ENCODE data around the gene RASL10A. TPM values are rescaled to one million over a fixed set of nuclear protein-coding genes. Genes with fewer than 3 reads are reported as not detected.

Gene RASL10A
- total and polyA plus RNA-seq, 2 experiments from 2014 or later = 0.20 TPM; not detected in 1

DNA sequence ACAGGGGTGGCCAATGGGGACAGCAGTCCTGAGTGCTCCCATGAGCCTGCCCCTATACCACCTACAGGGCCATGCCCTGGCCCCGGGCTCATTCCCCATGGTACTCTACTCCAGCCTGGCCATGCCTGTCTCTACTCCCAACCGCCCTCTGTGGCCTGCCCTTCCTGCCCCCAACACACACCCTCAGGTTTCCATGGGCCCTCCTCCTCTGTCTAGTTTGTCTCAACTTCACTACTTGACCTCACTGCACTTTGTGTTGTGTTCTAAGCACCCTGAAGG is 26.3 kb upstream of the RASL10A start:
- WGBS, 2 experiments (ENCODE audit: low coverage in 1 of 2, low lambda C conversion rate in 2 of 2, missing lambda C conversion rate in 2 of 2) = 90 to 100% methylated on average over 2 of the region's 2 CpGs
- Histone ChIP-seq H4K20me1 (ENCODE audit: insufficient read depth) (no peaks in the 10 kb centered on the region), H3K9ac (no peak overlapping the region), H3K9me3 (ENCODE audit: low read depth) (no peaks in the 10 kb centered on the region), H3K79me2 (ENCODE audit: insufficient read depth) (no peaks in the 10 kb centered on the region), H3K4me2 (ENCODE audit: unreplicated experiment) (no peak overlapping the region), H2AFZ (no peak overlapping the region), H3K27me3 (replicated peaks; ENCODE audit: insufficient read depth) (no peaks in the 10 kb centered on the region), H3K36me3 (ENCODE audit: low read depth) (peaks cover 12% of the 10 kb centered on the region; the same call in 1 of the 2 replicates), H3K27ac (no peak overlapping the region), H3K4me1 (ENCODE audit: insufficient read depth) (peaks cover 14% of the 10 kb centered on the region), H3K4me3 (no peak overlapping the region), H3F3A (ENCODE audit: insufficient read depth) (peaks cover 24% of the 10 kb centered on the region), H3K9me2 (ENCODE audit: insufficient read depth) (no peaks in the 10 kb centered on the region)
- TF ChIP-seq EZH2phosphoT487 (IDR thresholded peaks at IDR 0.05; ENCODE audit: insufficient read depth, low read depth) (no peak), EZH2 (IDR thresholded peaks at IDR 0.05; ENCODE audit: insufficient read depth, poor library complexity, severe bottlenecking) (no peak)
- DNase-seq = no peak
- in situ Hi-C loops (cut with MboI) = no loop called here

DNA sequence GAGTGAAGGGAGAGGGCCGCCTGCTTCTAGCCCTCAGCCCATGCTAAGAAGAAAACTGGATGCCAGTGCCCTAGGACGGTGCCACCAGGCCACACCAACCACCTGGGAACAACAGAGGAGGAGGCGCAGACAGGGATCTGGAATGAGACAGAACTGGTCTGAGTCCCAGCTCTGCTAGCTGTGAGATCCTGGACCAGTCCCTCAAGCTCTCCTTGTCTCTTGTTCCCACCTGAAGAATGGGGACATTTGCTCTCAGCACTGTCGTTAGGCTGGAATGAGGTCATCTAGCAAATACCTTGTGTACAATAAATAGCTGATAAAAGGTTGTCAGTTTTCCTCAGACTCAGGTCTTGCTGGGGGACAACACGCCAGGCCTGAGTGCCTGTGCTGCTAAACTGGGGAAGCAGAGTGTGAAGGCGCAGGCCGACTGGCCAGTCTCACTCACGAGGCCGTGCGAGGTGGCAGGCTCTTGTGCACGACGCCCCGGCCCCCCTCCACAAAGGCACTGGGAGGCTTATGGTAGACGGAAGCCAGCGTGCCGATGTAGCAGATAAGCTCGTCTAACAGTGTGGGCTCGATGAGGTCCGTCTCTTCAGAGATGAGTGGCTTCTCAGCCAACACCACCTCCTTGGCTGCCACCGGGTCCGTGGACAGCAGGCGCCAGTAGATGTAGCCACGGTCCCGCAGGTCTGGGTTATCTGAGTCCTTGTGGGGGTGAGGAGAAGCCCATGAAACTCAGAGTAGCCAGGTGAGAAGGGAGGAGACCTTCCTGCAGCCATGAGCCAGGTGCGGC is 25.8 kb upstream of the RASL10A start:
- Histone ChIP-seq H3K36me3 (ENCODE audit: low read depth) (peaks cover 12% of the 10 kb centered on the region; the same call in 1 of the 2 replicates), H3K9me3 (ENCODE audit: low read depth) (no peaks in the 10 kb centered on the region), H3K9me2 (ENCODE audit: insufficient read depth) (no peaks in the 10 kb centered on the region), H4K20me1 (ENCODE audit: insufficient read depth) (no peaks in the 10 kb centered on the region), H3K27ac (no peak overlapping the region), H2AFZ (no peak overlapping the region), H3K4me2 (ENCODE audit: unreplicated experiment) (no peak overlapping the region), H3K9ac (no peak overlapping the region), H3K27me3 (replicated peaks; ENCODE audit: insufficient read depth) (no peaks in the 10 kb centered on the region), H3K4me1 (ENCODE audit: insufficient read depth) (peaks cover 14% of the 10 kb centered on the region), H3K4me3 (no peak overlapping the region), H3K79me2 (ENCODE audit: insufficient read depth) (no peaks in the 10 kb centered on the region), H3F3A (ENCODE audit: insufficient read depth) (peaks cover 24% of the 10 kb centered on the region)
- TF ChIP-seq EZH2phosphoT487 (IDR thresholded peaks at IDR 0.05; ENCODE audit: insufficient read depth, low read depth) (no peak), EZH2 (IDR thresholded peaks at IDR 0.05; ENCODE audit: insufficient read depth, poor library complexity, severe bottlenecking) (no peak)
- WGBS, 2 experiments (ENCODE audit: low coverage in 1 of 2, low lambda C conversion rate in 2 of 2, missing lambda C conversion rate in 2 of 2) = 96% methylated on average over 24 to 25 of the region's 25 CpGs
- in situ Hi-C loops (cut with MboI) = no loop called here
- no peak for DNase-seq

DNA sequence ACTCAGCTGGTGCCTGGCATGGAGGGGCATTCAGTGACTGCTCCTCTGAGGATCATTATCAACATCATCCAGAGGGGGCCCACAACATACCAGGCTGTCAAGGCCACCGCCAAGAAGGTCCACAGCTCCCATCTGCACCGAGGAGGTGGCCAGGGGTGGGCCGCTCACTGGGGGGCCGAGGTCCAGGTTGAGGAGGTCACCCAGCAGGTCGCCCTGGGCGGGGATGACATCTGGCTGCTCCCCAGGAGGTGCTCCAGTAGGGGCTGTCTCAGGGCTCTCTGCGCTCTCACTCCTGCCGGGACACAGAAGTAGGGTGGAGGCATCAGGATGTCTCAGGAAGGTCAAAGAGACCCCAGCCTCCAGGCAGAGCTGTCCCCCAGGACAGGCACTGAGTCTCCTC is 25.1 kb upstream of the RASL10A start:
- TF ChIP-seq EZH2 (IDR thresholded peaks at IDR 0.05; ENCODE audit: insufficient read depth, poor library complexity, severe bottlenecking) = no peak
- TF ChIP-seq EZH2phosphoT487 (IDR thresholded peaks at IDR 0.05; ENCODE audit: insufficient read depth, low read depth) = no peak
- in situ Hi-C loops (cut with MboI) = no loop called here

DNA sequence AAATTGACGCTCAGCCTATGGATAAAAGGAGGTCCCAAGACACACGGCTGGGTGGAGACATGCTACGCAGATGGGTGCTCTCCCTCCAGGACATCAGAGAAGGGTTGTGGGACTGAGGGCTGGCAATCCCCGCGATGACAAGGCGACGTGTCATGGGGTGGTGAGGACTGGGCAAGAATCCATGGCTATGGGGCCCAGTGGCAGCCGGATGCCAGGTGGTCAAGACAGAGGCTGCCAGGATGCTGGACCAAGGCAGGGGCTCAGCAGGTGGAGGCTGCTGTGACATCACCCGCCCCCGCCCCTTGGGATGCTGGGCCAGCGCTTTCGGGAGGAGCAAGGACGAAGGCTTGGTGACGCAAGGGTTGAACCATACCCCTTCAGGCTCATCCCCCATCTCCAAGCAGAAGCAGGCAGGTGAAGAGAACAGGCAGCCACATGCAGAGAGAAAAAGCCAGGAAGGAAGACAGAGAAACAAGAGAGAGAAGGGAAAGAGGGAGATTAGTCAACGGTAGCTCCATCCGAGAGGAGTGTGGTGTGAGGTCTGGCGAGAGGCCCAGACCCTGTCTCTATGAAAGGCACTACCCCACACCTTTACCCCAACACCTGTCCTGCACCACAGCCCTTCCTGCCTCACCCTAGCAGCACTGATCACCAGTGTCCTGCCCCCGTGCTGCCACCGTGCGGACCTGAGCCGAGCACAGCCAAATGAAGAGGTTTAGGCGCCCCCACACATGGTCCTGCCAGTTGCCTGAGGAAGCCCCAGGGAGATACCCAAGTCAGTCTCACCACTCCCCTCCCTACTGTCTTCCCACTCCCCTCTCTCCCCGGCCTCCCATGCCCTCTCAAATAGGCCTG is 24.1 kb upstream of the RASL10A start:
- H3F3A ChIP-seq (ENCODE audit: insufficient read depth) = peaks cover 11% of the 10 kb centered on the region
- TF ChIP-seq EZH2 (IDR thresholded peaks at IDR 0.05; ENCODE audit: insufficient read depth, poor library complexity, severe bottlenecking) = no peak
- TF ChIP-seq EZH2phosphoT487 (IDR thresholded peaks at IDR 0.05; ENCODE audit: insufficient read depth, low read depth) = no peak
- no peaks in the 10 kb centered on the region for H4K20me1 ChIP-seq (ENCODE audit: insufficient read depth)
- no peaks in the 10 kb centered on the region for H3K9me3 ChIP-seq (ENCODE audit: low read depth)
- H3K4me2 ChIP-seq (ENCODE audit: unreplicated experiment) = no peak overlapping the region
- H3K27ac ChIP-seq = no peak overlapping the region
- in situ Hi-C loops (cut with MboI) = no loop called here
- peak; percentile 20 for DNase-seq
- peaks cover 11% of the 10 kb centered on the region for H3K4me1 ChIP-seq (ENCODE audit: insufficient read depth)
- WGBS, 2 experiments (ENCODE audit: low coverage in 1 of 2, low lambda C conversion rate in 2 of 2, missing lambda C conversion rate in 2 of 2) = 88% methylated on average over 19 to 23 of the region's 23 CpGs
- peaks cover 4% of the 10 kb centered on the region; the same call in 1 of the 2 replicates for H3K36me3 ChIP-seq (ENCODE audit: low read depth)
- no peaks in the 10 kb centered on the region for H3K79me2 ChIP-seq (ENCODE audit: insufficient read depth)
- H3K4me3 ChIP-seq = no peak overlapping the region
- no peaks in the 10 kb centered on the region for H3K9me2 ChIP-seq (ENCODE audit: insufficient read depth)
- no peak overlapping the region for H3K9ac ChIP-seq
- H3K27me3 ChIP-seq (replicated peaks; ENCODE audit: insufficient read depth) = no peaks in the 10 kb centered on the region
- no peak overlapping the region for H2AFZ ChIP-seq

More for the DNA sequence above, 25.1 kb upstream of the RASL10A start:
- no peaks in the 10 kb centered on the region for H3K9me2 ChIP-seq (ENCODE audit: insufficient read depth)
- H3K4me2 ChIP-seq (ENCODE audit: unreplicated experiment) = no peak overlapping the region
- no peaks in the 10 kb centered on the region for H3K9me3 ChIP-seq (ENCODE audit: low read depth)
- no peak for DNase-seq
- H3K9ac ChIP-seq = no peak overlapping the region
- peaks cover 5% of the 10 kb centered on the region; the same call in 1 of the 2 replicates for H3K36me3 ChIP-seq (ENCODE audit: low read depth)
- H3K27me3 ChIP-seq (replicated peaks; ENCODE audit: insufficient read depth) = no peaks in the 10 kb centered on the region
- H4K20me1 ChIP-seq (ENCODE audit: insufficient read depth) = no peaks in the 10 kb centered on the region
- no peak overlapping the region for H3K27ac ChIP-seq
- H3K4me3 ChIP-seq = no peak overlapping the region
- no peak overlapping the region for H2AFZ ChIP-seq
- peaks cover 14% of the 10 kb centered on the region for H3K4me1 ChIP-seq (ENCODE audit: insufficient read depth)
- WGBS, 2 experiments (ENCODE audit: low coverage in 1 of 2, low lambda C conversion rate in 2 of 2, missing lambda C conversion rate in 2 of 2) = 95 to 97% methylated on average over 4 to 6 of the region's 8 CpGs
- H3K79me2 ChIP-seq (ENCODE audit: insufficient read depth) = no peaks in the 10 kb centered on the region
- peaks cover 20% of the 10 kb centered on the region for H3F3A ChIP-seq (ENCODE audit: insufficient read depth)

All from GM23248 (cell line).